LHCN-M2 (cell line): ENCODE data around the gene LIFR. TPM values are rescaled to one million over a fixed set of nuclear protein-coding genes. Genes with fewer than 3 reads are reported as not detected.

ENCODE experiments used
- DNase-seq: peaks from one replicate; pipeline ENCODE4 v3.0.0-alpha.2; 2012; ENCODE audit warnings: low read depth
- total RNA-seq: library from RNA; depleted of rRNA; stranded (reverse); fragments of >200 nt; gene quantifications from 2 replicates; pipeline ENCODE4 v1.2.3, GENCODE V29; 2014

The LIFR gene
- total RNA-seq, 1 experiment from 2014 or later: 20.4 TPM

- peak; percentile 90 for DNase-seq
These were observed 114.8 kb downstream of the LIFR start for GRCh38 chr5:38441453-38442246.

GRCh38 chr5:38438757-38439156 lies 117.7 kb downstream of the LIFR start:
- DNase-seq: no peak

GRCh38 chr5:38434966-38435705 lies 121.3 kb downstream of the LIFR start:
- peak; percentile 67 for DNase-seq

GRCh38 chr5:38433160-38433861 lies 123.1 kb downstream of the LIFR start:
- DNase-seq: peak; percentile 95

- DNase-seq: no peak
These were observed 125.1 kb downstream of the LIFR start for GRCh38 chr5:38431242-38431853.

GRCh38 chr5:38426986-38427950 lies 129.2 kb downstream of the LIFR start:
- peak; percentile 50 for DNase-seq

- peak; percentile 71 for DNase-seq
These were observed 130.0 kb downstream of the LIFR start for GRCh38 chr5:38426490-38426889.
